Keratinocyte (primary cell): Measurements from ENCODE around the gene VPS37B.

Source experiments
- EZH2 ChIP-seq: IDR thresholded peaks from one replicate; pipeline ENCODE4 v1.6.1; 2012; ENCODE audit warnings: inconsistent platforms, mild to moderate bottlenecking, low read length, moderate library complexity
- TF ChIP-seq, protein P1 (sequence below), 3 experiments: IDR thresholded peaks in 1 of 3; conservative IDR thresholded peaks in 1 of 3; optimal IDR thresholded peaks in 1 of 3; 2 replicates in 2 of 3; 3 replicates in 1 of 3; pipeline versions ENCODE3 to v1.5.1; 2011; ENCODE audit warnings: low read length in 3 of 3, mild to moderate bottlenecking in 3 of 3, moderate library complexity in 2 of 3, control low read depth in 1 of 3, inconsistent platforms in 1 of 3; ENCODE audit not compliant: insufficient read depth in 2 of 3; ENCODE audit errors: extremely low read depth in 1 of 3

DNA sequence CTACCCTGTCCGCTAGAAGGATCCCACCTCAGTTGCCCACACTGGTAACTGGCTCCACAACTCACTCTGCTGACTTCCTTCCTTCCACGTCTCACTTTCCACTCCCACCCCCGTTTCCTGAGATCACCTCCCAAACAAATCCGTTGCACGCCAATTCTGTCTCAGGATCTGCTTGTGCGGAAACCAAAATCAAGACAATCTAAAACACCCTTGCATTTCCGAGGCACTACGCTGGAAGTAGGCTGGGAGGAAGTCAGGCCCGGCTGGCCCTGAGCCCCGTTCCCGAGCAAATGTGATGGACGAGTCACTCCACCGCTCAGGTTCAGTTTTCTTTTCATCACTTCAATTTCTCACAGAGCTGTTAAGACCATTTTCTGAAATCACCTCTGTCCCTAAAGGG lies 47.3 kb upstream of the VPS37B start:
- TF ChIP-seq, protein P1, sequence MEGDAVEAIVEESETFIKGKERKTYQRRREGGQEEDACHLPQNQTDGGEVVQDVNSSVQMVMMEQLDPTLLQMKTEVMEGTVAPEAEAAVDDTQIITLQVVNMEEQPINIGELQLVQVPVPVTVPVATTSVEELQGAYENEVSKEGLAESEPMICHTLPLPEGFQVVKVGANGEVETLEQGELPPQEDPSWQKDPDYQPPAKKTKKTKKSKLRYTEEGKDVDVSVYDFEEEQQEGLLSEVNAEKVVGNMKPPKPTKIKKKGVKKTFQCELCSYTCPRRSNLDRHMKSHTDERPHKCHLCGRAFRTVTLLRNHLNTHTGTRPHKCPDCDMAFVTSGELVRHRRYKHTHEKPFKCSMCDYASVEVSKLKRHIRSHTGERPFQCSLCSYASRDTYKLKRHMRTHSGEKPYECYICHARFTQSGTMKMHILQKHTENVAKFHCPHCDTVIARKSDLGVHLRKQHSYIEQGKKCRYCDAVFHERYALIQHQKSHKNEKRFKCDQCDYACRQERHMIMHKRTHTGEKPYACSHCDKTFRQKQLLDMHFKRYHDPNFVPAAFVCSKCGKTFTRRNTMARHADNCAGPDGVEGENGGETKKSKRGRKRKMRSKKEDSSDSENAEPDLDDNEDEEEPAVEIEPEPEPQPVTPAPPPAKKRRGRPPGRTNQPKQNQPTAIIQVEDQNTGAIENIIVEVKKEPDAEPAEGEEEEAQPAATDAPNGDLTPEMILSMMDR (optimal IDR thresholded peaks at IDR 0.05 in 1 of 3, IDR thresholded peaks at IDR 0.05 in 1 of 3, conservative IDR thresholded peaks at IDR 0.05 in 1 of 3; ENCODE audit: extremely low read depth in 1 of 3, insufficient read depth in 2 of 3, low read length in 3 of 3) = no peak
- TF ChIP-seq EZH2 = no peak
